Neural cell (in vitro differentiated cells): ENCODE measurements around the gene SHB. TPM values are rescaled to one million over a fixed set of nuclear protein-coding genes. Genes with fewer than 3 reads are reported as not detected.
"Not testable (repeated sequence)": the region's sequence is repeated elsewhere in the genome, so short reads cannot be mapped to it uniquely, and the experiment has no call there.

Experiments
- H2AFZ ChIP-seq: fragments of 200-600, 300-800 bp; sonication (generic), shearing (Covaris generic); 2 replicates; pipeline ENCODE4 v1.6.0; 2014; ENCODE audit warnings: low read depth, mild to moderate bottlenecking, antibody characterized with exemption, low read length, moderate library complexity
- H3F3A ChIP-seq: fragments of 200-600 bp; shearing (Covaris generic); 2 replicates; pipeline ENCODE4 v1.6.1; 2016; ENCODE audit warnings: mild to moderate bottlenecking, moderate library complexity, mixed read lengths, antibody characterized with exemption, low read length; ENCODE audit not compliant: insufficient read depth, poor library complexity, severe bottlenecking
- H3K27ac ChIP-seq: fragments of 200-600, 300-800 bp; sonication (generic), shearing (Covaris generic); 2 replicates; pipeline ENCODE4 v1.5.1; 2014; ENCODE audit warnings: mild to moderate bottlenecking, low read length, moderate library complexity
- H3K27me3 ChIP-seq: fragments of 300-800, 200-600 bp; sonication (generic), shearing (Covaris generic); 2 replicates; pipeline ENCODE4 v1.6.0; 2014; ENCODE audit warnings: mild to moderate bottlenecking, low read depth, low read length, moderate library complexity; ENCODE audit not compliant: insufficient read depth
- H3K36me3 ChIP-seq: fragments of 300-800, 200-600 bp; sonication (generic), shearing (Covaris generic); 2 replicates; pipeline ENCODE4 v1.5.1; 2014; ENCODE audit warnings: mild to moderate bottlenecking, antibody characterized with exemption, low read length, moderate library complexity; ENCODE audit not compliant: insufficient read depth
- H3K4me2 ChIP-seq: fragments of 300-800, 200-600 bp; sonication (generic), shearing (Covaris generic); 2 replicates; pipeline ENCODE4 v1.6.0; 2014; ENCODE audit warnings: mild to moderate bottlenecking, low read length
- H3K4me3 ChIP-seq: fragments of 300-800, 200-600 bp; sonication (generic), shearing (Covaris generic); 2 replicates; pipeline ENCODE4 v1.5.1; 2014; ENCODE audit warnings: mild to moderate bottlenecking, low read length, moderate library complexity
- H3K79me2 ChIP-seq: fragments of 200-600 bp; shearing (Covaris generic); replicated peaks from 2 replicates; pipeline ENCODE4 v1.6.0; 2014; ENCODE audit warnings: mild to moderate bottlenecking, low read length, moderate library complexity; ENCODE audit not compliant: insufficient read depth
- H3K9ac ChIP-seq: fragments of 300-800, 200-600 bp; sonication (generic), shearing (Covaris generic); 2 replicates; pipeline ENCODE4 v1.6.1; 2016; ENCODE audit warnings: mild to moderate bottlenecking, low read length, mixed read lengths
- H3K9me2 ChIP-seq: fragments of 200-600 bp; shearing (Covaris generic); 2 replicates; pipeline ENCODE4 v1.6.1; 2016; ENCODE audit warnings: mild to moderate bottlenecking, low read length, mixed read lengths; ENCODE audit not compliant: insufficient read depth
- H3K9me3 ChIP-seq: fragments of 200-600, 300-800 bp; sonication (generic), shearing (Covaris generic); 2 replicates; pipeline ENCODE4 v1.6.1; 2016; ENCODE audit warnings: mild to moderate bottlenecking, mixed run types, low read length, moderate library complexity, mixed read lengths
- H4K20me1 ChIP-seq: fragments of 200-600 bp; shearing (Covaris generic); 2 replicates; pipeline ENCODE4 v1.6.1; 2016; ENCODE audit warnings: mild to moderate bottlenecking, mixed run types; ENCODE audit not compliant: insufficient read depth
- EP300 ChIP-seq: fragments of 450-650 bp; conservative IDR thresholded peaks from 2 replicates; pipeline ENCODE4 v1.6.1; 2014; ENCODE audit warnings: antibody characterized with exemption, mild to moderate bottlenecking, moderate library complexity; ENCODE audit not compliant: poor library complexity, severe bottlenecking
- EZH2 ChIP-seq: fragments of 200-600, 300-800 bp; shearing (Covaris generic), sonication (generic); IDR thresholded peaks from 2 replicates; pipeline ENCODE4 v1.6.1; 2014; ENCODE audit warnings: antibody characterized with exemption, low read length, borderline replicate concordance, mild to moderate bottlenecking; ENCODE audit not compliant: insufficient read depth, poor library complexity, severe bottlenecking
- MXI1 ChIP-seq: fragments of 450-650 bp; conservative IDR thresholded peaks from 2 replicates; pipeline ENCODE4 v1.6.1; 2014; ENCODE audit warnings: antibody characterized with exemption, mild to moderate bottlenecking; ENCODE audit not compliant: poor library complexity, severe bottlenecking
- POLR2AphosphoS5 ChIP-seq: IDR thresholded peaks from 2 replicates; pipeline ENCODE4 v1.6.1; 2012
- RAD21 ChIP-seq: fragments of 450-650 bp; conservative IDR thresholded peaks from 2 replicates; pipeline ENCODE4 v1.6.1; 2014; ENCODE audit warnings: antibody characterized with exemption, mild to moderate bottlenecking, moderate library complexity
- SMC3 ChIP-seq: fragments of 450-650 bp; conservative IDR thresholded peaks from 2 replicates; pipeline ENCODE4 v1.6.1; 2014; ENCODE audit warnings: antibody characterized with exemption, mild to moderate bottlenecking, moderate library complexity; ENCODE audit not compliant: poor library complexity
- TAF1 ChIP-seq: IDR thresholded peaks from 2 replicates; pipeline ENCODE4 v1.6.1; 2012; ENCODE audit warnings: low read depth
- polyA plus RNA-seq: library from polyadenylated mRNA; depleted of rRNA; stranded (reverse); fragments of >200 nt; gene quantifications from 2 replicates; pipeline ENCODE4 v1.2.3, GENCODE V29; 2014
- TF ChIP-seq, protein P1 (sequence below): IDR thresholded peaks from 2 replicates; pipeline ENCODE4 v1.6.1; 2012; ENCODE audit warnings: borderline replicate concordance
- TF ChIP-seq, protein P2 (sequence below): fragments of 450-650 bp; IDR thresholded peaks from 2 replicates; pipeline ENCODE4 v1.5.1; 2014; ENCODE audit warnings: antibody characterized with exemption, mild to moderate bottlenecking, moderate library complexity; ENCODE audit not compliant: poor library complexity, severe bottlenecking

Gene SHB
- polyA plus RNA-seq, 1 donor from 2014 or later = 17.5 TPM

DNA sequence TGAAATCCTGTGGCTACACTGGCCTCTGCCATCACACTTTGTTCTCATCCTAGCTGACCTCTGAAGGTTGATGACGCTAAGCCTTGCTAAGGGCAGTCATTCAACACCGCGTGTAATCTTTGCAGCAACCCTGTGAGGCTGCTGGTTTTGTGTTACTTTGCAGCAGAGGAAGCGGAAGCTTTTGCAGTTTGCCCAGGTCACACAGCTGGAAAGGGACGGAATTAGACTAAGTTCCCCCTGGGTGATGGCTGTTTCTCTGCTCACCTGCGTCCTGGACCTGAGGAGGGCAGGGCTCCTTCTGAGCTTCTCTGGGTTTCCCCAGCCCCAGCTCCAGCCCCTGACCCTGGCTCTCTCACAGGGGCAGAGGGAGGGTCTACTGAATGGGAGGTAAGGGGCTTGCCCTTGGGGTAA, 157.8 kb downstream of the SHB start:
- H3K27me3 ChIP-seq = no peaks in the 10 kb centered on the region

DNA sequence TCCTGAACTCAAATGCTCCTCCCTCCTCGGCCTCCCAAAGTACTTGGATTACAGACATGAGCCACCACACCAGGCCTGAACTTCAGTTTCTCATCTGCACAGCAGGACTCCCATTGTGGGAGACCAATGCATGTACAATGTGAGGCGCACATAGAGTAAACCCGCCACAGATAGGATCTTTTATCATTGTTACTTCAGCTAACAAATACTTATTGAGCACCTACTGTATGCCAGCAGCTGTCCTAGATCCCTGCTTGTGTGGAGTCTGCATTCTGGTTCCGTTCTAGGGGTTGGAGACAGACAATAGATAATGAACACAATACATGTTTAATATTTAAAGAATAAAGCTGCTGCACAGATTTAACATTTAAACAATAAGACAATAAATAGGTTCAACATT, 158.8 kb downstream of the SHB start:
- Histone ChIP-seq H3F3A (no peaks in the 10 kb centered on the region), H3K9ac (no peak overlapping the region), H3K9me2 (no peaks in the 10 kb centered on the region), H4K20me1 (no peaks in the 10 kb centered on the region), H3K4me3 (no peak overlapping the region), H3K36me3 (no peaks in the 10 kb centered on the region), H2AFZ (no peak overlapping the region), H3K79me2 (no peaks in the 10 kb centered on the region), H3K27me3 (no peaks in the 10 kb centered on the region), H3K4me2 (no peak overlapping the region), H3K27ac (no peak overlapping the region), H3K9me3 (no peaks in the 10 kb centered on the region)
- TF ChIP-seq SMC3 (no peak), POLR2AphosphoS5 (no peak), RAD21 (no peak), EP300 (no peak), MXI1 (no peak), TAF1 (no peak), EZH2 (no peak)
- TF ChIP-seq, protein P1, sequence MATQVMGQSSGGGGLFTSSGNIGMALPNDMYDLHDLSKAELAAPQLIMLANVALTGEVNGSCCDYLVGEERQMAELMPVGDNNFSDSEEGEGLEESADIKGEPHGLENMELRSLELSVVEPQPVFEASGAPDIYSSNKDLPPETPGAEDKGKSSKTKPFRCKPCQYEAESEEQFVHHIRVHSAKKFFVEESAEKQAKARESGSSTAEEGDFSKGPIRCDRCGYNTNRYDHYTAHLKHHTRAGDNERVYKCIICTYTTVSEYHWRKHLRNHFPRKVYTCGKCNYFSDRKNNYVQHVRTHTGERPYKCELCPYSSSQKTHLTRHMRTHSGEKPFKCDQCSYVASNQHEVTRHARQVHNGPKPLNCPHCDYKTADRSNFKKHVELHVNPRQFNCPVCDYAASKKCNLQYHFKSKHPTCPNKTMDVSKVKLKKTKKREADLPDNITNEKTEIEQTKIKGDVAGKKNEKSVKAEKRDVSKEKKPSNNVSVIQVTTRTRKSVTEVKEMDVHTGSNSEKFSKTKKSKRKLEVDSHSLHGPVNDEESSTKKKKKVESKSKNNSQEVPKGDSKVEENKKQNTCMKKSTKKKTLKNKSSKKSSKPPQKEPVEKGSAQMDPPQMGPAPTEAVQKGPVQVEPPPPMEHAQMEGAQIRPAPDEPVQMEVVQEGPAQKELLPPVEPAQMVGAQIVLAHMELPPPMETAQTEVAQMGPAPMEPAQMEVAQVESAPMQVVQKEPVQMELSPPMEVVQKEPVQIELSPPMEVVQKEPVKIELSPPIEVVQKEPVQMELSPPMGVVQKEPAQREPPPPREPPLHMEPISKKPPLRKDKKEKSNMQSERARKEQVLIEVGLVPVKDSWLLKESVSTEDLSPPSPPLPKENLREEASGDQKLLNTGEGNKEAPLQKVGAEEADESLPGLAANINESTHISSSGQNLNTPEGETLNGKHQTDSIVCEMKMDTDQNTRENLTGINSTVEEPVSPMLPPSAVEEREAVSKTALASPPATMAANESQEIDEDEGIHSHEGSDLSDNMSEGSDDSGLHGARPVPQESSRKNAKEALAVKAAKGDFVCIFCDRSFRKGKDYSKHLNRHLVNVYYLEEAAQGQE = no peak
- TF ChIP-seq, protein P2, sequence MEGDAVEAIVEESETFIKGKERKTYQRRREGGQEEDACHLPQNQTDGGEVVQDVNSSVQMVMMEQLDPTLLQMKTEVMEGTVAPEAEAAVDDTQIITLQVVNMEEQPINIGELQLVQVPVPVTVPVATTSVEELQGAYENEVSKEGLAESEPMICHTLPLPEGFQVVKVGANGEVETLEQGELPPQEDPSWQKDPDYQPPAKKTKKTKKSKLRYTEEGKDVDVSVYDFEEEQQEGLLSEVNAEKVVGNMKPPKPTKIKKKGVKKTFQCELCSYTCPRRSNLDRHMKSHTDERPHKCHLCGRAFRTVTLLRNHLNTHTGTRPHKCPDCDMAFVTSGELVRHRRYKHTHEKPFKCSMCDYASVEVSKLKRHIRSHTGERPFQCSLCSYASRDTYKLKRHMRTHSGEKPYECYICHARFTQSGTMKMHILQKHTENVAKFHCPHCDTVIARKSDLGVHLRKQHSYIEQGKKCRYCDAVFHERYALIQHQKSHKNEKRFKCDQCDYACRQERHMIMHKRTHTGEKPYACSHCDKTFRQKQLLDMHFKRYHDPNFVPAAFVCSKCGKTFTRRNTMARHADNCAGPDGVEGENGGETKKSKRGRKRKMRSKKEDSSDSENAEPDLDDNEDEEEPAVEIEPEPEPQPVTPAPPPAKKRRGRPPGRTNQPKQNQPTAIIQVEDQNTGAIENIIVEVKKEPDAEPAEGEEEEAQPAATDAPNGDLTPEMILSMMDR = no peak

More for the DNA sequence above, 157.8 kb downstream of the SHB start:
- H3K79me2 ChIP-seq = no peaks in the 10 kb centered on the region
- TF ChIP-seq SMC3 = no peak
- TF ChIP-seq EZH2 = no peak
- TF ChIP-seq, protein P2 = no peak
- TF ChIP-seq MXI1 = no peak
- no peak for TF ChIP-seq RAD21
- no peak for TF ChIP-seq EP300
- TF ChIP-seq TAF1 = no peak
- no peaks in the 10 kb centered on the region for H3F3A ChIP-seq
- H3K9me3 ChIP-seq = no peaks in the 10 kb centered on the region
- no peak overlapping the region for H3K4me2 ChIP-seq
- no peak overlapping the region for H3K27ac ChIP-seq
- no peaks in the 10 kb centered on the region for H4K20me1 ChIP-seq
- no peak overlapping the region for H3K4me3 ChIP-seq
- H2AFZ ChIP-seq = no peak overlapping the region
- no peak overlapping the region for H3K9ac ChIP-seq
- H3K36me3 ChIP-seq = no peaks in the 10 kb centered on the region
- no peaks in the 10 kb centered on the region for H3K9me2 ChIP-seq

DNA sequence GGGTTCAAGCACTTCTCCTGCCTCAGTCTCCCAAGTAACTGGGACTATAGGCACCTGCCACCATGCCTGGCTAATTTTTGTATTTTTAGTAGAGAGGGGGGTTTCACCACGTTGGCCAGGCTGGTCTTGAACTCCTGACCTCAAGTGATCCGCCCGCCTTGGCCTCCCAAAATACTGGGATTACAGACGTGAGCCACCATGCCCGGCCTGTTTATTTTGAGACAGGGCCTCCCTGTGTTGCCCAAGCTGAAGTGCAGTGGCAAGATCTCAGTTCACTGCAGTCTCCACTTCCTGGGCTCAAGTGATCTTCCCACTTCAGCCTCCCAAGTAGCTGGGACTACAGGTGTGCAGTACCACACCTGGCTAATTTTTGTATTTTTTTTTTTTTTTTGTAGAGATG, 159.2 kb downstream of the SHB start:
- not testable (repeated sequence) for H3K4me3 ChIP-seq, H3K9me2 ChIP-seq, H3K4me2 ChIP-seq

More for the DNA sequence above, 159.2 kb downstream of the SHB start:
- H3K9me3 ChIP-seq, H2AFZ ChIP-seq, H3K27ac ChIP-seq, H4K20me1 ChIP-seq, H3K27me3 ChIP-seq, H3K79me2 ChIP-seq, H3K9ac ChIP-seq, H3F3A ChIP-seq, H3K36me3 ChIP-seq: not testable (repeated sequence)
